Measurements from ENCODE around the gene PHACTR2. TPM values are rescaled to one million over a fixed set of nuclear protein-coding genes. Genes with fewer than 3 reads are reported as not detected.

The PHACTR2 gene
- total and polyA plus RNA-seq, 7 experiments from 2014 or later: 10.0 to 42.2 (median 21.7) TPM

DNA sequence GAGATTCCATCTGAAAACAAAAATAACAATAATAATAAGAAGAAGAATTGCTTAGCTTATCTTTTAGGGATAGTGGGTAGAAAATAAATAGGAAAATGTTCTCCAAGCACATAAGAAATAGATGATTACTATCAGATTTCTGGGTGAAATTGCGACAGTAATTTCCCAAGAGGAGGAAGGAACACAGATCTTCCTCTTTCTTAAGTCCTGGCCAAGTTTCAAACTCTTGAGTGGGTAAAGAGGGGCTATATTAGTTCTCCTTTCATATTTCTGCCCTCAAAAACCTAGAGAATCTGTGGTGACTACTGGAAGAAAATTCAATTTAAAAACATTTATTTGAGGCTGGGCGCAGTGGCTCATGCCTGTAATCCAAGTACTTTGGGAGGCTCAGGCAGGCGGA, 63.7 kb downstream of the PHACTR2 start:
- Histone ChIP-seq H3K27ac (ENCODE audit: low read depth, low read length) (no peak overlapping the region), H3K36me3 (ENCODE audit: control insufficient read depth in 2 of 3, insufficient read depth in 3 of 3, low read length in 3 of 3) (no peaks in the 10 kb centered on the region), H3K9me3 (ENCODE audit: control insufficient read depth in 2 of 3, low read length in 3 of 3) (no peaks in the 10 kb centered on the region), H3K4me1 (ENCODE audit: control insufficient read depth in 2 of 2, insufficient read depth in 2 of 2, low read length in 2 of 2) (no peaks in the 10 kb centered on the region), H3K27me3 (ENCODE audit: control insufficient read depth in 2 of 2, insufficient read depth in 2 of 2, low read length in 2 of 2) (no peaks in the 10 kb centered on the region), H3K4me3 (ENCODE audit: low read length) (no peak overlapping the region)
- H3K4me3 Mint-ChIP-seq: no peak overlapping the region
- no peak overlapping the region for H3K27ac Mint-ChIP-seq
- H3K4me1 Mint-ChIP-seq: peaks cover 9 to 26% (median 13%) of the 10 kb centered on the region in 7 donors
- peaks cover 0 to 23% (median 16%) of the 10 kb centered on the region in 5 donors for H3K36me3 Mint-ChIP-seq
- no peaks in the 10 kb centered on the region for H3K27me3 Mint-ChIP-seq
- H3K9me3 Mint-ChIP-seq: peaks cover 0 to 4% (median 0%) of the 10 kb centered on the region in 11 donors
- CTCF ChIA-PET: no interaction called here
- no peak for DNase-seq
- ATAC-seq: no peak
- POLR2A ChIA-PET: no interaction called here
- intact Hi-C loops (cut with micrococcal nuclease): no loop called here

DNA sequence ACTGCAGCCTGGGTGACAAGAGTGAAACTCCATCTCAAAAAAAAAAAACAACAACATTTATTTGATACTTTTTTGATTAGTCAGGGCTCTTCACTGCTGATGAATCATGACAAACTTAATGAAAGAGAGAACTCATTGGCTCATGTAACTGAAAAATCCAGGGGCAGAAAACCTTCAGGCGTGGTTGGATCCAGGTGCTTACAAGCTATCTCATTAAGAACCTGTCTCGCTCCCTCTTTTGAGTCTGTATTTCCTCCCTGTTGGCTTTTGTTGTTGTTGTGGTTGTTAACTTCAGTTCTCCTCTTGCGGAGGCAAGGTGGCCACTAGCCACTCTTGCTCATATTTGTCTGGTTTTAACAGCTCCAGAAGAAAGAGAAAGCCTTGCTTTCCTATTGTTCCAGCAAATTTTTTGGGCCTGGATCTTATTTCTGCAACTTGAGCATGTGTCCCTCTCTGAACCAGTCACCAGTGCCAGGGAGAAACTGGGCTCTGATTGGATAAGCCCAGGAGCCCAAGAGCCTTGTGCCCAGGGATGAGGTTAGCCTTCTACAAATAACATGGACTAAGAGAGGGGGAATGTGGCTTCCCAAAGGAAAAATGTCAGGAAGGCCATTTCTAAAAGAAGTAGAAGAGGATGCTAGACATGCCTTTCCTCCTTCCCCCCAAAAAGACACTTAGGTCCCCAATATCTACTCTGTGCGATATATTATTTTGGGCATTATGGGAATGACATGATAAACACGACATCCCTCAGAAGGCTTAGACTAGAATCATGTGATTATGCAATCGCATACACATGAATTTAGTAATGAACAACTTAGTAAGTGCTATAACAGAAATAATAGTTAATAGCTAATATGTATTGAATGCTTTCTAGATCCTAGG, 64.5 kb downstream of the PHACTR2 start:
- Mint-ChIP-seq H3K4me1 (peaks cover 9 to 26% (median 13%) of the 10 kb centered on the region in 7 donors), H3K27me3 (no peaks in the 10 kb centered on the region), H3K9me3 (peaks cover 0 to 4% (median 0%) of the 10 kb centered on the region in 11 donors), H3K4me3 (no peak overlapping the region), H3K36me3 (peaks cover 0 to 23% (median 16%) of the 10 kb centered on the region in 5 donors), H3K27ac (no peak overlapping the region)
- ATAC-seq (no peak), DNase-seq (no peak)
- Histone ChIP-seq H3K27me3 (ENCODE audit: control insufficient read depth in 2 of 2, insufficient read depth in 2 of 2, low read length in 2 of 2) (no peaks in the 10 kb centered on the region), H3K4me3 (ENCODE audit: low read length) (no peak overlapping the region), H3K36me3 (ENCODE audit: control insufficient read depth in 2 of 3, insufficient read depth in 3 of 3, low read length in 3 of 3) (no peaks in the 10 kb centered on the region), H3K4me1 (ENCODE audit: control insufficient read depth in 2 of 2, insufficient read depth in 2 of 2, low read length in 2 of 2) (no peaks in the 10 kb centered on the region), H3K27ac (ENCODE audit: low read depth, low read length) (no peak overlapping the region), H3K9me3 (ENCODE audit: control insufficient read depth in 2 of 3, low read length in 3 of 3) (no peaks in the 10 kb centered on the region)
- intact Hi-C loops (cut with micrococcal nuclease): no loop called here
- ChIA-PET POLR2A (no interaction called here), CTCF (no interaction called here)

DNA sequence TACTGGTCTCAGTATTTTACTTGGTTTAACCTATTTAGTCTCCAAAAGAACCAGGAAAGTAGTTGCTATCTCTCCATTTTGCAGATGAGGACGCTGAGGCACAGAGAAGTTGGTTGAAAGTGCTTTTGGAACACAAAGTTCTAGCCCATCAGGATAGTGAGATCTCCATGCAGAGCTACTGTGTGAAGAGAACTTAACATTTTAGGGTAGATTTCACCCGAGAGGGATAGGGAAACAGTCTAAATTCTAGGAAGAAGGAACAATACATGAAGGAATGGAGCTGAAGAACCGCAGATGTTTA, 65.1 kb downstream of the PHACTR2 start:
- CTCF ChIA-PET: no interaction called here
- Mint-ChIP-seq H3K9me3 (peaks cover 0 to 4% (median 0%) of the 10 kb centered on the region in 11 donors), H3K27ac (no peak overlapping the region), H3K36me3 (peaks cover 0 to 19% (median 16%) of the 10 kb centered on the region in 5 donors), H3K27me3 (no peaks in the 10 kb centered on the region), H3K4me3 (no peak overlapping the region), H3K4me1 (peaks cover 9 to 26% (median 13%) of the 10 kb centered on the region in 7 donors)
- H3K27ac ChIP-seq (ENCODE audit: low read depth, low read length): no peak overlapping the region
- H3K27me3 ChIP-seq (ENCODE audit: control insufficient read depth in 2 of 2, insufficient read depth in 2 of 2, low read length in 2 of 2): no peaks in the 10 kb centered on the region
- intact Hi-C loops (cut with micrococcal nuclease): no loop called here
- DNase-seq (no peak), ATAC-seq (no peak)
- H3K4me1 ChIP-seq (ENCODE audit: control insufficient read depth in 2 of 2, insufficient read depth in 2 of 2, low read length in 2 of 2): no peaks in the 10 kb centered on the region
- H3K4me3 ChIP-seq (ENCODE audit: low read length): no peak overlapping the region
- H3K9me3 ChIP-seq (ENCODE audit: control insufficient read depth in 2 of 3, low read length in 3 of 3): no peaks in the 10 kb centered on the region
- POLR2A ChIA-PET: no interaction called here
- H3K36me3 ChIP-seq (ENCODE audit: control insufficient read depth in 2 of 3, insufficient read depth in 3 of 3, low read length in 3 of 3): no peaks in the 10 kb centered on the region

DNA sequence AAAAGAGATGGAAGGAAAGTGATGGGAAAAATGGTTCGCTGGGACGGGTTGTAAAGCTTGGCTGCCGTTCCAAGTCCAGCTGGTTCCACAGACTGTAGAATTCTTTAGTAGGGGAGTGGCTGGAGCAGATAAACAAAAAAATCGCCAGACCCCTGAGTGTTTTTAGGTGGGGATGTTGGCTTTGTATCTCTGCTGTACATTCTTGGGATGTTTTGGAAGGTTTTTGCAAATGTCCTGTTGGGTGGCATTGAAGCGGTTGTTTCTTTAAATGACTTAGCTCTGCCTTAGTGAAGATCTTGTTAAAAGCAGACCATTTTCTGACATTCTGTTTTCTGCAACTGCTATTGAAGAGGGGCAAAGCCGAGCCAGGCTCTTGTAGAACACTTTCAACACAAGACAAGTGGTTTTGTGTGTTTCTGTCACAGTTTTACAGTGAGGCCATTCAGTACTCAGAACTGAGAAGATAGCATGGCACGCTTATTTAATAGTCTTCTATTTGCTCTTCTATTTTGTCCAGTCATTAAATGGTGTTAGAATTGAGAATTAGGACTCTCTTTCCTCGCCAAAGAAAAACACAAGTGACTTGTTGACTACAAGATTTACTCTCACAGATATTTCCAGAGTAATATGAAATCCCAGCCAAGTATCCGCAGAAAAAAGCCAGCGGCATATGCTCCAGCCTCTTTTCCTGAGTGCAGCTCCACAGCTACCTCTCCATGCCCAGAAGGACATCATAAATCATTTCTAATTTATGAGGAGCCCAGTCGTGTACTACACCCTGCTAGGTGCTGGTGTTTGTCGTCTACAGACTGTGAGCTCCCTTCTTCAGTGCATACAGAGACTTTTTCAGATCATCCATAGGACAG, 65.8 kb downstream of the PHACTR2 start:
- CTCF ChIA-PET: no interaction called here
- Mint-ChIP-seq H3K36me3 (peaks cover 0 to 19% (median 16%) of the 10 kb centered on the region in 5 donors), H3K27ac (no peak overlapping the region), H3K4me1 (peaks cover 9 to 26% (median 12%) of the 10 kb centered on the region in 7 donors), H3K27me3 (no peaks in the 10 kb centered on the region), H3K9me3 (peaks cover 0 to 4% (median 0%) of the 10 kb centered on the region in 11 donors), H3K4me3 (no peak overlapping the region)
- Histone ChIP-seq H3K27ac (ENCODE audit: low read depth, low read length) (no peak overlapping the region), H3K4me1 (ENCODE audit: control insufficient read depth in 2 of 2, insufficient read depth in 2 of 2, low read length in 2 of 2) (no peaks in the 10 kb centered on the region), H3K36me3 (ENCODE audit: control insufficient read depth in 2 of 3, insufficient read depth in 3 of 3, low read length in 3 of 3) (no peaks in the 10 kb centered on the region), H3K9me3 (ENCODE audit: control insufficient read depth in 2 of 3, low read length in 3 of 3) (no peaks in the 10 kb centered on the region), H3K4me3 (ENCODE audit: low read length) (no peak overlapping the region), H3K27me3 (ENCODE audit: control insufficient read depth in 2 of 2, insufficient read depth in 2 of 2, low read length in 2 of 2) (no peaks in the 10 kb centered on the region)
- intact Hi-C loops (cut with micrococcal nuclease): no loop called here
- ATAC-seq: no peak
- DNase-seq: no peak
- POLR2A ChIA-PET: no interaction called here

DNA sequence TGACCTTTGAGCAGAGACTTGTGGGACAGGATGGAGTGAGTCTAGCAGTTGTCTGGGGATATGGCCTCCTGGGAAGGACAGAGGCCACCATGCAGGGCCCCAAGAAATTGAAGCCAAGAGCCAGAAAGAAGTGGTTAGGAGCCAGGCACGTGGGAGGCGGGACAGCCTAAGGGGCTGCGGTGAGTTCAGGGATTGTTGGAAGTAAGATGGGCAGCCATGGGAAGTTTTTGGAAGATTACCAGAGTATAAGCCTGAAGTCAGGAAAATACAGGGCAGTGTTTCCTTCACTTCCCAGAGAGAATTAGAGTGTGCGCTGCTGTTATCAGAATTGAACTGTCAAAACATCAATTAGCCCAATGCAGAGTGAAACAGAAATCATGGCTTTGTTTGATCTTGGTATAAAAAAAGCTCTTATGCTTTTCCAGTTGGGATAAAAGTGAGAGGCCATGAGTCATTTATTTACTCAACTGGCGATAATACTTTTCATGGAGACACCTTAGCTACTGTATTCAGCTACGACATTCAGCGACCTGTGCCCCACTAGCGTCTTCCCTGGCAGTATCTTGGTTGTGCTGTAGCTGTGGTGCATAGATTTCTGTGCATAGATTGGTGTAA, 66.9 kb downstream of the PHACTR2 start:
- Mint-ChIP-seq H3K27ac (no peak overlapping the region), H3K9me3 (no peaks in the 10 kb centered on the region), H3K36me3 (peaks cover 0 to 15% (median 9%) of the 10 kb centered on the region in 5 donors), H3K4me3 (no peak overlapping the region), H3K4me1 (peaks cover 2 to 16% (median 7%) of the 10 kb centered on the region in 7 donors), H3K27me3 (no peaks in the 10 kb centered on the region)
- CTCF ChIA-PET: no interaction called here
- Histone ChIP-seq H3K27me3 (ENCODE audit: control insufficient read depth in 2 of 2, insufficient read depth in 2 of 2, low read length in 2 of 2) (no peaks in the 10 kb centered on the region), H3K9me3 (ENCODE audit: control insufficient read depth in 2 of 3, low read length in 3 of 3) (no peaks in the 10 kb centered on the region), H3K27ac (ENCODE audit: low read depth, low read length) (no peak overlapping the region), H3K36me3 (ENCODE audit: control insufficient read depth in 2 of 3, insufficient read depth in 3 of 3, low read length in 3 of 3) (no peaks in the 10 kb centered on the region), H3K4me1 (ENCODE audit: control insufficient read depth in 2 of 2, insufficient read depth in 2 of 2, low read length in 2 of 2) (no peaks in the 10 kb centered on the region), H3K4me3 (ENCODE audit: low read length) (no peak overlapping the region)
- no peak for DNase-seq
- intact Hi-C loops (cut with micrococcal nuclease): no loop called here
- no peak for ATAC-seq
- POLR2A ChIA-PET: no interaction called here

DNA sequence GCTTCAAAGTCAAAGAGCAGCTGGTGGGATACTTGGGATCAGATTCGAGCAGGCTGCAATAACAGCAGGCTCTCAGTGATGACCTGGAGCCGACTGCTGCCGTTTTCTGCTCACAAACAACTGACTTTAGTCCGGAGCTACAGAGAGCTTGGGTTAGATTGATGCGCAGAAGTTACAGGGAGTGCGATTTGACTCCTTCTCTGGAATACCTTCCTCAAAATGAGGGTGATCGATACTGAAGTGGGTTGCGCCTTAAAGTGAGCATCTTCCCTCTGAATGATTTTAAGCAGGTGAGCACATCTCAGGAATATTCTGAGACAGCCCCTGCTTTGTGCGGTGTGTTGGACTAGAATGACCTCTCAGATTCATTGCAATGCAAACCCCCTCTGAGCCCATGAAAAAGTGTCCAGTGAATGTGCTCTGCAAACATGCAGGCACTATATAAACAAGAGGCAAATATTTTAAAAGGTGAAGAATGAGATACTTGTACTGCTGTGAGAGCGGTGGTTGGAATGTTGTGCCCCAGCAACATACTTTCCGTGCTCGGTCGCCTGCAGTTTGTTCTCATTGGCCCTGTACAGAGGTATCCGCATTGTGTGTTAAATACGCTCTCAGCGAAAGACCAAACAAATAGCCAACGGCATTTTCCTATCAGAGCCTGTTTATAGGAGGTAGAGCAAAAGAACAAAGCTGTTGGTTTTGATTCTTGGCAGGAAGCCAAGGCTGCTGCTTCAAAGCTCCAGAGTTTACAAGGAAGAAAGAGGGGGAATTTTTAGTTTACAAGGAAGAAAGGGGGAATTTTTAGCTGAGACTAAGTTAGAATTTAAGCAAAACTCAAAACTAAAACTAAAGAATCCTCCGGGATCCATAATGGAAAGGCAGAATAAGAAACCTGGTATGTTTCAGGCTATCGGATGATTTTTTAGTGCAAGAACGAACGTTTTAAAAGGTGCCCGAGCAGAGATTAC, 67.7 kb downstream of the PHACTR2 start:
- Histone ChIP-seq H3K4me1 (ENCODE audit: control insufficient read depth in 2 of 2, insufficient read depth in 2 of 2, low read length in 2 of 2) (no peaks in the 10 kb centered on the region), H3K9me3 (ENCODE audit: control insufficient read depth in 2 of 3, low read length in 3 of 3) (no peaks in the 10 kb centered on the region), H3K27me3 (ENCODE audit: control insufficient read depth in 2 of 2, insufficient read depth in 2 of 2, low read length in 2 of 2) (no peaks in the 10 kb centered on the region), H3K27ac (ENCODE audit: low read depth, low read length) (no peak overlapping the region), H3K4me3 (ENCODE audit: low read length) (no peak overlapping the region), H3K36me3 (ENCODE audit: control insufficient read depth in 2 of 3, insufficient read depth in 3 of 3, low read length in 3 of 3) (no peaks in the 10 kb centered on the region)
- Mint-ChIP-seq H3K36me3 (peaks cover 0 to 13% (median 6%) of the 10 kb centered on the region in 5 donors), H3K4me3 (no peak overlapping the region), H3K9me3 (no peaks in the 10 kb centered on the region), H3K27ac (no peak overlapping the region), H3K4me1 (peaks cover 0 to 11% (median 5%) of the 10 kb centered on the region in 7 donors), H3K27me3 (no peaks in the 10 kb centered on the region)
- intact Hi-C loops (cut with micrococcal nuclease): no loop called here
- no peak for ATAC-seq
- POLR2A ChIA-PET: no interaction called here
- no peak for DNase-seq
- CTCF ChIA-PET: no interaction called here

All from naive thymus-derived CD4-positive, alpha-beta T cell (primary cell).